ENCODE data around the gene LRRC23.
A peak's percentile ranks its signal among the peaks of the same experiment; 100 is the strongest.

LRRC23 gene

DNA sequence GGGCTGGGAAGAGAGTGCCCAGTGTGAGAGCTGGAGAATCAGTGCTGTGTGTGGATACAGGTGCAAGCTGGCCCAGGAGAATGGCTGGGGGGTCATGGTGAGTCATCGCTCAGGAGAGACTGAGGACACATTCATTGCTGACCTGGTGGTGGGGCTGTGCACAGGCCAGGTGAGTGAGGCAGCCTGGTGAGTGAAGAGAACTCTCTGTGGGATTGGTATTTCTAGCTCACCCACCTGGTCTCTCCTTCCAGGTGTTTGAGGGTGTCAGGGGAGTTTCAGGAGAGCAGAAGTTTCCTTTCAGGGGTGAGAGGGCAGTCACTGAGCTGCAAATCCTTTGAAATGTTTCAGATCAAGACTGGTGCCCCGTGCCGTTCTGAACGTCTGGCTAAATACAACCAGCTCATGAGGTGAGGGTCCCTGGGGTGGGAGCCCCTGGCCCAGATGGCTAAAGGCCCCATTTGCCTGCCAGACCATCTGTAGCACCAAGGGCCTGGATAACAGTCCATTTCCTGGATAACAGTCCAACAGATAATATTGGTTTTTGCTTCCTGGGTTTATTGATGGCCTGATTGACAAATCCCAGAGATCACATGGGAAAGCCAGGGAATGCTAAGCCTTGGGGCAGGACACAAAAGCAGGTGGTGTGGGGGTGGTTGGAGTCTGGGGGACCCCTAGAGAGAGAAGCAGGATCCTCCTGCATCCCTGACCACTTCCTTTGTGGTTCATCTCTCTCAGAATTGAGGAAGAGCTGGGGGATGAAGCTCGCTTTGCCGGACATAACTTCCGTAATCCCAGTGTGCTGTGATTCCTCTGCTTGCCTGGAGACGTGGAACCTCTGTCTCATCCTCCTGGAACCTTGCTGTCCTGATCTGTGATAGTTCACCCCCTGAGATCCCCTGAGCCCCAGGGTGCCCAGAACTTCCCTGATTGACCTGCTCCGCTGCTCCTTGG is 17.6 kb downstream of the LRRC23 start:
- no peak overlapping the region for H3K27ac ChIP-seq
- no peak for DNase-seq (ENCODE audit: low read depth, low spot score)

DNA sequence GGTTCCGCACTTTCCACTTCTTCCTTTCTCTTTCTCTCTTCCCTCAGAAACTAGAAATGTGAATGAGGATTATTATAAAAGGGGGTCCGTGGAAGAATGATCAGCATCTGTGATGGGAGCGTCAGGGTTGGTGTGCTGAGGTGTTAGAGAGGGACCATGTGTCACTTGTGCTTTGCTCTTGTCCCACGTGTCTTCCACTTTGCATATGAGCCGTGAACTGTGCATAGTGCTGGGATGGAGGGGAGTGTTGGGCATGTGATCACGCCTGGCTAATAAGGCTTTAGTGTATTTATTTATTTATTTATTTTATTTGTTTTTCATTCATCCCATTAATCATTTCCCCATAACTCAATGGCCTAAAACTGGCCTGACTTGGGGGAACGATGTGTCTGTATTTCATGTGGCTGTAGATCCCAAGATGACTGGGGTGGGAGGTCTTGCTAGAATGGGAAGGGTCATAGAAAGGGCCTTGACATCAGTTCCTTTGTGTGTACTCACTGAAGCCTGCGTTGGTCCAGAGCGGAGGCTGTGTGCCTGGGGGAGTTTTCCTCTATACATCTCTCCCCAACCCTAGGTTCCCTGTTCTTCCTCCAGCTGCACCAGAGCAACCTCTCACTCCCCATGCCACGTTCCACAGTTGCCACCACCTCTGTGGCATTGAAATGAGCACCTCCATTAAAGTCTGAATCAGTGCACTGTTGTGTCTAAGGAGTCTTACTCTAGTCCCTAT is 18.5 kb downstream of the LRRC23 start:
- H3K27ac ChIP-seq, result no peak overlapping the region
- DNase-seq (ENCODE audit: low read depth, low spot score), result no peak

DNA sequence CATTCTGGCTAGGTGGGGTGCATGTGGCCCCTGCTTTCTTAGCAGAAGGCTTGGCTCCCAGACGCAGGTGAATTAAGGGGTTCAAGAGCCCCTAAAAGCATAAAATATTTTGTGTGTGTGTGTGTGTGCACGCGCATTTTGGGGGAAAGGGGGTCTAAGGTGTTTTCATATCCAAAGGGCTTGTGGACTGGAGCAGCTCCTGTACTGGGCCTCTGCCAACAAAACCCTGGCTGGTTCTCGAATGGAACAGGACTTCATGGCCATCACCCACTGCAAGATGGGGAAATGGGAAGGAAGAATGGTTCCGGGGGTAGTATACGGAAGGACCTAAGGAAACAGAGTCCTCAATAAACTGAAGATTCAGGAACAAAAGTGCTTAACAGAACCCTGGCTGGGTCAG is 19.2 kb downstream of the LRRC23 start:
- no peak overlapping the region for H3K27ac ChIP-seq
- no peak for DNase-seq (ENCODE audit: low read depth, low spot score)

DNA sequence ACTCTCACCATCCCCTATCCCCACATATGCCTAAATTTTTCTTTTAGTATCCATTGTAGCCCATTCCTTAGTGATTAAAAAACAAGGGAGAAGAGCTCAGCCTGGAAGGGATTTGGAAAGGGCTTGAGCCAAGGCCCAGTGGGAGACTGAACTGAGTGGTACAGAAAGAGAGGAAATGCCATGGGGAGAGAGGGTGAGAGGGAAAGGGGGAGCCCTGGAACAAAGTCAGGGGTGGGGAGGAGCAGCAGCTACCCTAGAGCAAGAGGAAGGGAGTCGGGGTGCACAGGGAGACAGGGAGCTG is 20.6 kb downstream of the LRRC23 start:
- no peak for DNase-seq (ENCODE audit: low read depth, low spot score)
- H3K27ac ChIP-seq, result peak overlapping the region; percentile 88

DNA sequence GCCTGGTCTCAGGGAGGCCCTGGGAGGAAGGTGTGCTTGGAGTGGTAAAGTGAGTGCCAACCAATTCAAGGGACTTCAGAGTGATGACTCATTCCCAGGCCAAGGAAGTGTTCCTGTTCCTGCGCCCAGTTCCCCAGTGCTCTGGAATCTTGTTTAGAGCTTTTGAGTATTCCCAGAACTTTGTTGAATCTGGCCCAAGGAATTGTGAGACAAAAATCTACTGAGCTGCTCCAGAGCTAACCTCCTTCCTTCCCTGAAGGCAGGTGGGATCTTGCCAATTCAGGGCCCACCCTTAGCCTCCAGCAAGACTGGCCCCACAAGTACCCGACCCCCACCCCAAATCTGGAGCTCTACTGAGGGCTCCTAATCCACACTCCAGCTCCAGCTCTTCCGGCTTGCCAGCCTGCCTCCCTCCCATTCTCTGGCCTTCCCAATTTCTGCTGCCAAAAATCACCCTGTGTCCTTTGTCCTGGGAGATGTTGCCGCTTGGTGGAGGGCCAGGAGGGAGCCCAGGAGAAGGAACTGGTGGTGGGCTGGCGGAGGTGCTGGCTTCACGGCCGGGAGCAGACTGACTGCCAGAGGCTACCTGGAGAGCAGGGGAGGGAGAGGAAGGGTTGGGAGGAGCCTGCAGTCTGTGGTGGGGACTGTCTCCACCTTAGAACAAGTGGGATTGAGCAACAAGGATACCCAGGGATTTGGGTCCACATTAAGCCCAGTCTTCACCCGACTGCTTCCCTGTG is 21.1 kb downstream of the LRRC23 start:
- peak overlapping the region; percentile 88 for H3K27ac ChIP-seq
- DNase-seq (ENCODE audit: low read depth, low spot score), result no peak

DNA sequence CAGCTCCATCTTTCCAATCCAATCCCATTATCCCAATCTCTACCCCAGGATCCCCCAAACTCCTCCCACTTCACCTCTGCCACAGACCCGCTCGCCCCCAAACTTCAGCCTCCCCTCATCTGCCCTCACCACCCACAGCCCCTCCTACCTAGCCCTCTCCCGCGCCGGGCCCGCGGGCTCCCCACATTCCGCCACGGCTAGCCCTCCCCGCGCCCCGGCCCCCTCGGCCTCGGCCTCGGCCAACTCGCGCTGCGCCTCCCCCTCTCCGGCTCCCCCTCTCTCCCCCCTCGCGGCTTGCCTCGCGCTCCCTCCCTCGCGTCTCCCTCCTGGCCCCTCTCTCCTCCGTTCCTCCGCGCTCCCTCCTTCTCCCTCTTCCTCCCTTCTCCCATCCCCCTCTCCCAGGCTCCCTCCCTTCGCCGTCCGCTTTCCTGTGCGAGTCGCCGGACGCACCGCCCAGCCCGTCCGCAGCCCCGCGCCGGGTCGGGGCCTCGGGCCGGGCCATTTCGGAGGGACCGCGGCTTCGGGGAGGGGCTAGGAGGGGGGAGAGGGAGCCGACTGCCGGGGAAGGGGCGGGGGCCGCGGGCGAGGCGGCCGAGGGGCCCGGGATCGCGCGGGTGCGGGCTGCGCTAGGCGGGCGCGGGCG is 22.9 kb downstream of the LRRC23 start, which contains the start of gene ATN1:
ATN1 (plus strand) TSS at position 581 of the 643 bp plus-strand sequence. CDS start 6,043 bp downstream, outside the sequence.
- DNase-seq (ENCODE audit: low read depth, low spot score), result no peak

DNA sequence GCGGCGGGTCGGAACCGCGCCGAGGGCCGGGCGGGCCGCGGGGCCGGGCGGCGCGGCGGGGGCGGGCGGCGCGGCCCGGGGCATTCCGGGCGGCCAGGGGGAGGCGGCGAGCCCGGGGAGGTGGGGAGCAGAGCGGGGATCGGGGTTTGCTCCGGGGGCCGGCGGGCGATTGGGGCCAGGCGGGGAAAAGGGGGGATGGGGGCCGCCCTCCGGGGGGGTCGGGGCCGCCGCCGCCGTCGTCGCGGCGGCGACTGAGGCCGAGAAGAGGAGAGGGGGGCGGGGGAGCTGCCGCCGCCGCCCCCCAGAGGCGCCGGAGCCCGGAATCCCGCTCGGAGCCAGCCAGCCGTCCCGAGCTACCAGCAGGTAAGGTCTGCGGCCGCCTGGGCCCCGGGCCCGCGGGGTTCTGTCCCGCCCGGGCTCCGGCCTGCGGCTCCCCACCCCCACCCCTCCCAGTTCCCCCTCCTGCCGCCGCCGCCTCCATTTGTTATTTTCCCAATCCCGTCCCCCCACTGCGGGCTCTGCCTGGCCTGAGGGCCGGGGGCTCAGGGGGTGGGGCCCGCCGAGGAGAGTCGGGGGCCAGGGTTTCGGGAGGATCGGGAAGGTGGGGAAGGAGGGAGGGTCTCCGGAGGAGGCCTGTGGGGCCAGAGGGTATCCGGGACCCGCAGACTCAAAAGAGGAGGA is 23.5 kb downstream of the LRRC23 start:
- peak overlapping the region; percentile 88 for H3K27ac ChIP-seq
- DNase-seq (ENCODE audit: low read depth, low spot score), result no peak

More for the DNA sequence above, 22.9 kb downstream of the LRRC23 start, which contains the start of gene ATN1:
- peak within 1 kb of the TSS; percentile 88 for H3K27ac ChIP-seq

DNA sequence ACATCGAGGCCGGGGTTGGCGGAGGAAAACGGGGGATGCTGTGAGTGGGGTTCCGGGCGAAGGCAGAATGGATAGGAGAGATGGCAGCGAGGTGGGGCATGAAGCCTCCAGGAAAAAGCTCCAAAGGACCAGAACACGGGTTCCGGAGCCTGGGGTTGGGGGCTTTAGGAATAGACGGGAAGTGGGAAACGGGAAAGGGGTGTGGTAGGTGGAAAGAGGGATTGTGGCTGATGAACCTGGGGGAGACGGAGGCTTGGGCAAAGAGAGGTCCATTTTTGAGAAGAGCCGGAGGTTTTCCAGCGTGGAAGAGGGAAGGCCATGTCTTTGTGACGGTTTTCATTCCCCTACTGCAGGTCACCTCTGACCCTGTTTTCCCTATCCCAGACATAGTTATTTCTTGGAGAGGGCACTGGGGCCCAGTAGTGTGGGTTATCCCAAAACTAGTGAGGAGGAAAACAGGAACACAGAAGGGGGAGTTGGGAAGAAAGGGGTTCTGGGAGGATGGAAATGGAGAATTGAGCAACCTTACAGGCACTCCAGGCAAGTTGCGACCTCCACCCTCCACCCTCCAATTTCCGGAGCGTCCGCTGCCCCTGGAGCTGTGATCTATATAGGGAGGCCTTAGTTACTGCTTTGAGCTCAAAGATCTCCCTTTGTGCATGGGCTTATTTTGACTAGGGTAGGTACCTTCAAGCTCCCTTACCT is 24.2 kb downstream of the LRRC23 start:
- DNase-seq (ENCODE audit: low read depth, low spot score), result no peak
- H3K27ac ChIP-seq, result peak overlapping the region; percentile 88

DNA sequence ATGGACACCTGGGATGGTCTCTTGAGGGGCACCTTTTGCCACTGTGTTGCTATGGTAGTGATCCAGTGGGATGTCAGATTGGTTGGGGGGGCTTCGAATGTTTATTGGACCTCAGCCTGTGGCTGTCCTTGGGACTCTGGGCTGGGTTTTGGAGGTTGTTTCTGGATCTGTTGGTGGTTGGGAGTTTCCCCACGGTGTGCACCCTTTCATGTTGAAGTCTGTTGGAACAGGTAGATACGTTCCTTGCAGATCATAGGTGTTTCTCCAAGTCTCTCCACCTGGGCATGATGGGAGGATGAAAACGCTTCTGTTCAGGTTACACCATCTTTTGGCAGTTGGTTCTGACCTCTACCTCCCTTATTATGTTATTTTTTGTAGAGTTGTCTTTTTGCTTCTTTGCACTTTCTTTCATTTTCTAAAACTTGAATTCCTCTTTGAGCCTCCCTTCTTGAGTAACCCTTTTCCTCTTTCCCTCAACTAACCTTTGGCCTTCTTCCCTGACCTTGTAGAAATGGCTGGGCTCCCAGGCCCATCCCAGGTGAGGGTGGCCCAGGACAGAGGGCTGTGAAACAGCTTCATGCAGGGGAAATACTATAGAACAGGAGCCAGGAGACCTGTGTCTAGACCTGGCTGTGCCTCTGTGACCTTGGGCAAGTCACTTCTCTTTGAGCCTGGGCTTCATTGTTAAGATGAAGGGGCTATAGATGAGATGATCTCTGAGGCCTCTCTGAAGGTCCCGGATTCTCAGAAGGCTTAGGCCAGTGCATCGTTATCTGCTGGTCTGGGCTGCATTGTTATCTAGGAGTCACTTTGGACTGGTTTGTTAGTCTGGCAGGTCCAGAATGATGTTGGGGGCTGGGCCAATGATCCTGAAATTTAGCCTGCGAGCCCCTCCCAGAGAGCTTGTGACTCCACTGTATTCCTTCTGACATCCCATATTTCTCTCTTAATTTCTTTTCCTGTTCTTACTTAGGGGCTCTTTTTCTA is 25.1 kb downstream of the LRRC23 start:
- peak overlapping the region; percentile 88 for H3K27ac ChIP-seq
- no peak for DNase-seq (ENCODE audit: low read depth, low spot score)

DNA sequence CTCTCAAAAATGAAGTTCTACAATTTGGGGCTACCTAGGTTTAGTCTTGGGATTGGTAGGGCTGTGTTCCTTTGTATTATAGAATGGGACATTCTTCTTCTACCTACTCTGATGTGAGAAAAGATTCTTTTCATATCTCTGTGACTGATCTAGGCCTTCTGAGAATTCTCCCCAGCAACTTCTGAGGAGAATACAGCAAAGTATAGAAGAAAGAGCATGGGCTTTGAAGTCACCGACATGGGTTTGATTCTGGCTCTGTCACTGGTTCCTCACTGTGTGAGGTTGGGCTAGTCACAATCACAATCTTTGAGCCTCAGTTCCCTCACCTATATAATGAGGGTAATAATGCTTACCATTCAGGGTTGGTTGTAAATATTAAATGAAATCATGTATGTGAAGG is 28.1 kb downstream of the LRRC23 start:
- DNase-seq (ENCODE audit: low read depth, low spot score), result no peak
- no peak overlapping the region for H3K27ac ChIP-seq

DNA sequence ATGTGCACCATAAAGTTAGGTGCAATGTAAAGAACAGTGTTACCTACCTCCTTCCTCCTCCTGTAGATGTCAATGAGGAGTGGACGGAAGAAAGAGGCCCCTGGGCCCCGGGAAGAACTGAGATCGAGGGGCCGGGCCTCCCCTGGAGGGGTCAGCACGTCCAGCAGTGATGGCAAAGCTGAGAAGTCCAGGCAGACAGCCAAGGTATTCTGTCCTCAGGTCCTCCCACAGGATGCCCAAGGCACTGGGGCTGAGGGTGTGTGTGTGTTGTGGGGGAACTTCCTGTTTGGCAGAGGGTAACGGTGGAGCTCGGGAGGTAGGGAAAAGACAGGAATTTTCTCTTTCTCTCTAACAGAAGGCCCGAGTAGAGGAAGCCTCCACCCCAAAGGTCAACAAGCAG is 29.5 kb downstream of the LRRC23 start:
- peak overlapping the region; percentile 25 for H3K27ac ChIP-seq
- DNase-seq (ENCODE audit: low read depth, low spot score), result no peak

DNA sequence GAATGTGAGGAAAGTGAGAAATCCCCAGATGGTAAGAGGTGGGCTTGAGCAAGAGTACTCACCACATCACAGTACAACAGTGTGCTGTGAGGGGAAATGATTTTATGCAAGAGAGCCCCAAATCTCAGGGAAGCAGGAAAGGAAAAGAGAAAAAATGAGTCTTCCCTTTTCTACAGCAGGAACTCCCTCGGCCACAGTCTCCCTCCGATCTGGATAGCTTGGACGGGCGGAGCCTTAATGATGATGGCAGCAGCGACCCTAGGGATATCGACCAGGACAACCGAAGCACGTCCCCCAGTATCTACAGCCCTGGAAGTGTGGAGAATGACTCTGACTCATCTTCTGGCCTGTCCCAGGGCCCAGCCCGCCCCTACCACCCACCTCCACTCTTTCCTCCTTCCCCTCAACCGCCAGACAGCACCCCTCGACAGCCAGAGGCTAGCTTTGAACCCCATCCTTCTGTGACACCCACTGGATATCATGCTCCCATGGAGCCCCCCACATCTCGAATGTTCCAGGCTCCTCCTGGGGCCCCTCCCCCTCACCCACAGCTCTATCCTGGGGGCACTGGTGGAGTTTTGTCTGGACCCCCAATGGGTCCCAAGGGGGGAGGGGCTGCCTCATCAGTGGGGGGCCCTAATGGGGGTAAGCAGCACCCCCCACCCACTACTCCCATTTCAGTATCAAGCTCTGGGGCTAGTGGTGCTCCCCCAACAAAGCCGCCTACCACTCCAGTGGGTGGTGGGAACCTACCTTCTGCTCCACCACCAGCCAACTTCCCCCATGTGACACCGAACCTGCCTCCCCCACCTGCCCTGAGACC is 31.0 kb downstream of the LRRC23 start:
- DNase-seq (ENCODE audit: low read depth, low spot score), result no peak
- peak overlapping the region; percentile 25 for H3K27ac ChIP-seq

DNA sequence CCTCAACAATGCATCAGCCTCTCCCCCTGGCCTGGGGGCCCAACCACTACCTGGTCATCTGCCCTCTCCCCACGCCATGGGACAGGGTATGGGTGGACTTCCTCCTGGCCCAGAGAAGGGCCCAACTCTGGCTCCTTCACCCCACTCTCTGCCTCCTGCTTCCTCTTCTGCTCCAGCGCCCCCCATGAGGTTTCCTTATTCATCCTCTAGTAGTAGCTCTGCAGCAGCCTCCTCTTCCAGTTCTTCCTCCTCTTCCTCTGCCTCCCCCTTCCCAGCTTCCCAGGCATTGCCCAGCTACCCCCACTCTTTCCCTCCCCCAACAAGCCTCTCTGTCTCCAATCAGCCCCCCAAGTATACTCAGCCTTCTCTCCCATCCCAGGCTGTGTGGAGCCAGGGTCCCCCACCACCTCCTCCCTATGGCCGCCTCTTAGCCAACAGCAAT is 31.6 kb downstream of the LRRC23 start:
- H3K27ac ChIP-seq, result no peak overlapping the region
- no peak for DNase-seq (ENCODE audit: low read depth, low spot score)

DNA sequence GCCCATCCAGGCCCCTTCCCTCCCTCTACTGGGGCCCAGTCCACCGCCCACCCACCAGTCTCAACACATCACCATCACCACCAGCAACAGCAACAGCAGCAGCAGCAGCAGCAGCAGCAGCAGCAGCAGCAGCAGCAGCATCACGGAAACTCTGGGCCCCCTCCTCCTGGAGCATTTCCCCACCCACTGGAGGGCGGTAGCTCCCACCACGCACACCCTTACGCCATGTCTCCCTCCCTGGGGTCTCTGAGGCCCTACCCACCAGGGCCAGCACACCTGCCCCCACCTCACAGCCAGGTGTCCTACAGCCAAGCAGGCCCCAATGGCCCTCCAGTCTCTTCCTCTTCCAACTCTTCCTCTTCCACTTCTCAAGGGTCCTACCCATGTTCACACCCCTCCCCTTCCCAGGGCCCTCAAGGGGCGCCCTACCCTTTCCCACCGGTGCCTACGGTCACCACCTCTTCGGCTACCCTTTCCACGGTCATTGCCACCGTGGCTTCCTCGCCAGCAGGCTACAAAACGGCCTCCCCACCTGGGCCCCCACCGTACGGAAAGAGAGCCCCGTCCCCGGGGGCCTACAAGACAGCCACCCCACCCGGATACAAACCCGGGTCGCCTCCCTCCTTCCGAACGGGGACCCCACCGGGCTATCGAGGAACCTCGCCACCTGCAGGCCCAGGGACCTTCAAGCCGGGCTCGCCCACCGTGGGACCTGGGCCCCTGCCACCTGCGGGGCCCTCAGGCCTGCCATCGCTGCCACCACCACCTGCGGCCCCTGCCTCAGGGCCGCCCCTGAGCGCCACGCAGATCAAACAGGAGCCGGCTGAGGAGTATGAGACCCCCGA is 32.2 kb downstream of the LRRC23 start:
- H3K27ac ChIP-seq, result peak overlapping the region; percentile 60
- DNase-seq (ENCODE audit: low read depth, low spot score), result no peak

DNA sequence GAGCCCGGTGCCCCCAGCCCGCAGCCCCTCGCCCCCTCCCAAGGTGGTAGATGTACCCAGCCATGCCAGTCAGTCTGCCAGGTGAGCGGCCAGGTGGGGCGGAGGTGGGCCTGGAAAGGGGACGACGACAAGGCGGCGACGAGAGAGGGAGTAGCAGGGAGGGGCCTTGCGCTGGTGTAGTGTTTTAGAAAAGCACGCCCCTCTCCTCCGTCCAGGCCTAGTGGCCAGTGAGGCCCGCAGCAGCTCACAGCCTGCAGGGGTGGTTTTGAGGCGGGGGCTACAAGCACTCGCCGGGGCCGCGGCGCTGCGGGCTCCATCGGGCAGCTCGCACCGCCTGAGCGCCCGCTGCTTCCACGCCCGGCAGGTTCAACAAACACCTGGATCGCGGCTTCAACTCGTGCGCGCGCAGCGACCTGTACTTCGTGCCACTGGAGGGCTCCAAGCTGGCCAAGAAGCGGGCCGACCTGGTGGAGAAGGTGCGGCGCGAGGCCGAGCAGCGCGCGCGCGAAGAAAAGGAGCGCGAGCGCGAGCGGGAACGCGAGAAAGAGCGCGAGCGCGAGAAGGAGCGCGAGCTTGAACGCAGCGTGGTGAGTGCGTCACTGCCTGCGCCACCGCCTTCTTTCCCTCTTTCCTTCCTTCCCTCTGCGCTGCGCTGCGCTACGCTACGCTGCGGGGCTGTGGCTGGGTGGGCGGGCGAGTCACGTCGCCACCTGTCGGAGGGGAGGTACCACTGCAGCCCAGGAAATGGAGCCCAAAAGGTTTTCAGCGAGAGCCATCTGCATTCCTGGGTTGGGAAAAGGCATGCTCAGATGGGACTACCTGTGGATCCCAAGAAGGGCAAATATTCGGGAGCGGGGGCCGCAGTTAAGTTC is 33.1 kb downstream of the LRRC23 start:
- peak overlapping the region; percentile 60 for H3K27ac ChIP-seq
- DNase-seq (ENCODE audit: low read depth, low spot score), result peak; percentile 82

All from epithelial cell of prostate (primary cell).